HG03354 (cell line): ENCODE results near the gene ACOXL.

Experiments
- ATAC-seq: cut with Tn5 transposase; IDR thresholded peaks from one replicate; pipeline ENCODE4 v1.9.1; 2021; ENCODE audit warnings: mild to moderate bottlenecking; ENCODE audit not compliant: unreplicated experiment, poor library complexity, severe bottlenecking

Gene ACOXL

DNA sequence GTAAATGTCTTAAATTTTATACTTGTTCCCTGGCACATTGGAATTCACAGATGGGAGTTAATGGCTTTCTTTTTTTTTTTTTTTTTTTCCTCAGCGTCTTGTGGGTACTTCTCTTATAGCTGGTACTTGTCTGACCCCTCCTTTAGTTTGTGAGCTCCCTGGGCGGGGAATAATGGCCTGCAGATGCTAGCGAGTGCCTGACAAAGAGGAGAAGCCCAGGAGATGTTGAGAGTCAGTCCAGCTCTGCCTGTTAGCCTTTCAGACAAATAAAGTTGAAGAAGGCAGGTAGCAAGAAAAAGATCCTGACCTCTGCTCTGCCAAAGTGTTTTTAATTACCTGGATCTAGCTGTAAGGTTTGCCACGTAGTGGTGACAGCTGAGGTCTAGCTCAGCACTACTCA is 395.0 kb downstream of the ACOXL start:
- no peak for ATAC-seq

DNA sequence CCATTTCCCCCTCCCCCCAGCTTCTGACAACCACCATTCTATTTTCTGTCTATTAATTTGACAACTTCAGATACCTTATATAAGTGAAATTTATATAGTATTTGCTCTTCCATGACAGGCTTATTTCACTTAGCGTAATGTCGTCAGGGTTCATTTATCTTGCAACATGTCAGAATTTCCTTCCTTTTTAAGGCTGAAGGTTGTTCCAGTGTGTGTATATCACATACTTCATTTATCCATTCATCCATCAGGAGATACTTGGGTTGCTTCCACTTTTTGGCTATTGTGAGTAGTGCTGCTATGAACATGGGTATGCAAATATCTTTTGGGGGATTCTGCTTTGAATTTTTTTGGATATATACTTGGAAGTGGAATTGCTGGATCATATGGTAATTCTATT is 395.7 kb downstream of the ACOXL start:
- no peak for ATAC-seq

DNA sequence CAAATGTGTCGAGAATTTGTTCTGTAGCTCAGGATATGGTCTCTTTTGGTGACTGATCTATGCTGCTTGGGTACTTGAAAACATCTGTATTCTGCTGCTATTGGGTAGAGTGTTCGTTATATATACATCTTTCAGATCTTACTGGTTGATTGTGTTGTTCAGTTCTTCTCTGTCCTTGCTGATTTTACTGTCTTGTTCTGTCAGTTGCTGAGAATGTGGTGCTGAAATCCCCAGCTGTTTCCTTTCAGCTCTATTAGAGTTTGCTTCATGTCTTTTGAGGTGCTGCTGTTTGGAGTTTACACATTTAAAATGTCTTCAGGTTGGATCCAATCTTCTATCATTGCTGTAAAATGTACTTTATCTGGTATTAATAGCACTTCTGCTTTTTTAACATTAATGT is 401.2 kb downstream of the ACOXL start:
- ATAC-seq: no peak

GRCh38 chr2:111134055-111134454 is 401.7 kb downstream of the ACOXL start:
- ATAC-seq: no peak

- no peak for ATAC-seq
These were observed 403.0 kb downstream of the ACOXL start for GRCh38 chr2:111135237-111135909.

DNA sequence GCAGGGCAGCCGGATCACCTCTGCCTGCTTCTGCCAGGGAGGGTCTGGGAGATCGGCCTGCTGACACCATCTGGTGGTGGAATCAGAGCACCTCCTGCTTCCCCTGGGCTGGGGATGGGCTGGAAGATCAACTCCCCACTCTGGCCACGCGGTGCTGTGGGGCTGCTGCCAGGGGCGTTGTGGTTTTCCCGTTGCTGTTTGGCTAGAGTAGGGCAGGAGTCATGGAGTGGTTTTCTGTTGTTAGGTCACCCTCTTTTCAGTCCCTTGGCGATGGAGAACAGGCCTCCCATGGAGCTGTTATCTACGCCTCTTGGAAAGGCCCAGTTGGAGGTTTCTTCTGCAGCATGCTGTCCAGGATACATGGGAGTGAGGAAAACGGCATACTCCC is 403.5 kb downstream of the ACOXL start:
- no peak for ATAC-seq

DNA sequence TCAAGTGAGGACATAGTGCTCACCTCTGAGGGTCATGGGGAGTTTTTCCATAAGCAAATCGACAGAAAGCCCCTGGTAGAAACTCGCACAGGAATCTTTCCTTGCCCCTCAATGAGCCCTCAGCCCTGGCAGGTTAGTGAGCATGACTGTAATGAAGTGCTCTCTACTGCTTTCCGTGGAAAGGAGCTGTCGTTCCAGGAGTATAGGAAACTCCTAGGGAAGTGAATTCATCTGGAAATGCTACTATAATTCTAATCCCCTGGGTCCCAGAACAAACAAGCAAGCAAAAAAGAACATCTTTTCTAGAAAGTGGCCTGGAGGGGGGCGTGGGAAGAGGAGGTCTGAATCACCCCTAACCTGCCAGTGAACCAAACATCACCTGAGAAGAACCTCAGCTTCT is 406.5 kb downstream of the ACOXL start:
- no peak for ATAC-seq

DNA sequence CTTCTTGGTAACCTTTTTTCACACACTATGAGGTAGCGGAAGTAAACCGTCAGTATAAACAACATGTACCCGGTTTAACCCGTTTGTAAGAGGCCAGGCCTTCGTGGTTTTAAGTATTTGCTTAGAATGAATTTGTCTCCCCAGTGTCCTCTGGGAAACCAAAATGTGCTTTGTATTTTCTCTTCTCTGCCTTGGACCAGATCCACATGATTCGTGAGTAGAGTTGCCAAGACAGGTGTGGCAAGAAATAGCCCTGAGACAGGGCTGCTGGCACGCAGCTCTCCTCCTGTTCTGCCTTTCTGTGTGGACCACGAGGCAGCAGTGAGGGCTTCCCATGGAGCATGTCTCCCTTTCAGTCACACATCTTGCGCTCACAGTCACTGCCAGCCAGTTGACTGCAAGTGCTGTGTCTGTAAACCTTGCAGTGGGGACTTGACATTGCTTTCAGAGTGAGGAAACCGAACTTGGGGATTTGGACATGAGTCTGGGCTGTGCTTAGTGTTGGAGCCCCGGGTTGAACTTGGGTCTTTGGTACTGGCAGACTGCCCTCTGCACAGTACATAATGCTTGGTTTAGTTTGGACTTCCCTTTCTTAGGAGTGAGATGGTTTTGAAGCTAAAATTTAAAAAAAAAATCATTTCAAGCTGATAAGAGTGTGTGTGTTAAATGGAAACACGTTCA is 407.4 kb downstream of the ACOXL start:
- ATAC-seq: no peak

- ATAC-seq: no peak
These were observed 408.4 kb downstream of the ACOXL start for GRCh38 chr2:111140815-111141214.

GRCh38 chr2:111142101-111142500 is 409.7 kb downstream of the ACOXL start:
- no peak for ATAC-seq

DNA sequence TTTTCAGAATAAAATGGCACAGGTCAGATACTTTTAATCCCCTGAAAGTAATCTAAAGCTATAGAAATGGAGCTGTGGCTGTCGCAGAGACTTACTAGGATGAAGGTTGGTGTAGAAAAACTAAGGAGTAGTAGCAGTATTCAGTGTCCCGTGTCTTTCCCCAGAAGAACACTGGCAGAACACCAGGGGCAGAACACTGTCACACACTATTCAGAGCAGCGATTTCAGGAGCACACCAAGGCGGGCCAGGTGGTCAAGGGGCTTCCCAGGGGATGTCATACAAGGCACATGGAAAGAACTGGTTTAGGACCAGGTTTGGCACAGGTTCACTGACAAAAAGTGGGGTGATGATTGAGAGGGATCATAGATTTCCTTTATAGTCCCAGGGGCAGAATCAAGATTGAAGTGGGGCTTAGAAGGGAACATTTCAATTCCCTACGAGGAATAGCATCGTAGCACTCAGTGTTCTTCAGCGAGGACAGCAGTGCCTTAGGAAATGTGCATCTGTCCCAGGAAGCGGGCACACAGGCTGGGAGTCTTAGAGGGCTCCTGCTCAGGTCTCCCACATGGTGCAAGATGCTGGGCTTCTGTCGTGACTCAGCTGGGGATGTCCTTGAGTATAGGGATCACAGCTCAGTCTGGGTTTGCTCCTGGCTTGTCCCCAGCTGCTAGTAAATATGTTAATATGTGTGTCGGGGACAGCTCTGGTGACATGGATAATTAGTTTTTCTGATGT is 410.9 kb downstream of the ACOXL start:
- ATAC-seq: no peak

- no peak for ATAC-seq
These were observed 411.4 kb downstream of the ACOXL start for GRCh38 chr2:111143843-111144198.

DNA sequence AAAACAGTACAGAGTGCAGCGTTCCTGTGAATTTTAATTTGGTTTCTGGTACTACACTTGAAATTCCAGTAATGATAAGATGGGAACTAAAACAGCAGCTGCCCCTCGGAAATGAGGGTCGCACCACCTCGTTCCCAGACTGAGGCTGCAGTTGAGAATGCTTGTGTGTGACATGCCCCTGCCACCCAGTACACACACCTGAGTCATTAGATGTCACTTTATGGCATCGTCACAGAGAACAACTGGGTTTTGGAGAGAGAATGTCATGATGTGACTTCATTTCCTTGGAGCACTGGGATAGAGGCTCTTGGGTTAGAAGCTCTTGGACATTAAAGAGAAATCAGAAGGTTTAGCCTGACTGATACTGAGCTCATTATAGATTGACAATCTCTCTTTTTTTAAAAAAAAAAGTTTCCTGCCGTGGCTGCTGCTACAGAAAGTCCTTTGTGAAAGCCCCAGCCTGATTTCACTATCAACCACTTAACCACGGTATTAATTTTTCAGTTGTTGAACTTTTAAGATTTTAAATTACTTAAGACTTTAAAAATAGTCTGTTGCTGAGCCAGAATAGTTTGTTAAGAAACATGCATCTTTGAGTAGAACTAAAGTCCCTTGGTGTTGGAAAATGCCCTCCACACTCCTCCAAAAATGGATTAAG is 412.9 kb downstream of the ACOXL start:
- no peak for ATAC-seq

DNA sequence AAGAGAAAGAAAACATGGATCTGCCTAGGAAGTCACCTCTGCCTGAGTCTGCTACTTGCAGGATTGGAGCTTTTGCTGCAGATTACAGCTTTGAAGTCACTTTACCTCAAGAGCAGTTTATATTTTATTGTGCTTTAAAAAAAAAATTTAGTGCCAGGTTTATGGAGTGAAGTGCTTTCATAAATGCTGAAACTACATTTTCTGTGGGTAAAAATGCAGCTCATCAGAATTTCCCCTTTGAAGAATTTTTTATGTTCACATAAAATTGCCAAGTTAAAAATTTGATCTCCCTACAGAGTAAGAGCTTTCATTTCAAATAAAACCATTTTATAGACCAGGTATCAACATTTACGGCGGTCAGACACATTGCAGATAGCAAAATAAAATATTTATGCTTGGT is 413.6 kb downstream of the ACOXL start:
- no peak for ATAC-seq

DNA sequence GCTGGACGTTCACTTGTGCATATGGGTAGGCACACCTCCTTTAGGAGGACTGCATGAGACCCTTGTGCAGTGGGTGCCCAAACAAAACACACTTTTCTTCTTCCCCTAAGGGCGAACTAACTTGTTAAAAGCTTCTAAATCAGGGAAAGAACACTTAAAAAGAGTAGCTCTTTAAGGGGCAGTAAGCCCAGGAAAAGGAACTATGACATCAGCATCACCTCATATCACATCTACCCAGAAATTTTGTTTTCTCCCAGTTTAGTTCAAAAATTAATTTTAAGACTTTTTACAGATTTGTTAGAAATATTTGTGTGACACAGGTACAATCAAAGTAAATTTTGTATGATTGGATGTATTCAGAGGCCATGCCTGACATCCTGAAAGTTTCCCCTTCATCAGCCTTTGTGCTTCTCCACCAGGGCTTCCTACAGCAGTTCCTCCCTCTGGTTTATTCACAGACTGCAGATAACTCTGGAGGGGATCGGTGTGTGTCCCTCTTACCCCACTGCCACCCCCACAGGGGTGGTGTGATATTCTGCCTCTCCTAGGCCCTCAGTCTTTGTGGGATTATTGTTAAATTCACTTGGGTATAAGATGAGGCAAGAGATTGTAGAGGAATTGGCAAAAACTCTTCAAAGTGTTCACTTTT is 416.0 kb downstream of the ACOXL start:
- no peak for ATAC-seq

DNA sequence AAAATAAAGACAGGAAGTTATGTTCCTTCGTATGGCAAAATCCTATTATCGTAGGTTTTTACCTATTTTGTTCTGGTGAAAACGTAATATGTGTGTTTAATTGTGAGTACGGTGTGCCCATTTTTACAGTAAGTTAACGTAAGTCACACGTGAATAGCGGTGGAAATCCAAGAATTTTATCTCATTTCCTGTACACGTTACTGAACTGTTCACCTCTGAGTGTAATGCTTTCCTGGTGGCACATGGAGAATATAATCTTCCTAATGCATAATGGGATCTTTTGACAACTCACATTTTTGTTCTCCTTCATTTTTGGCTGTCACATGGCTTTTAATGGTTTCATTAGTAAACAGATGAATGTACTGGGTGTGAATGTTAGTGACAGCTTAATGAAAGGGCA is 416.6 kb downstream of the ACOXL start:
- no peak for ATAC-seq

- ATAC-seq: no peak
These were observed 417.6 kb downstream of the ACOXL start for GRCh38 chr2:111149882-111150455.

DNA sequence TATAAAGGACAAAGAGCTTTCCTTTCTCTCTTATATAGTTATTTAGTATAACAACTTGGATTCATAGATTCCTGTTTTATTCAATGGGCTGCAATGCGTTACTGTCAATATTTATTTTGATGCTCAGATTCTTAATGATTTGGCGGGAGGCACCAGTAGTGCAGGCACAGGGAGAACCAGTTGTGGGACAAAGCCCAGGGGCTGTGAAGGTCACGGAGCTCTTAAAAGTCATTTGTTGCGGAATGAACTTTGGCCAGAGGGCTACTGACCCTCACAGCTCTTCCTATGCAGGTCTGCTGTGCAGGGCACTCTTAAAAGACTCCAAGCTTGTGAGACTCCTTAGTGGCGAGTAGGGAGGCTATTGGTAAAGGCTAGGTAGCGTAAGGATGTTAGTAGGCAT is 422.4 kb downstream of the ACOXL start:
- no peak for ATAC-seq

- ATAC-seq: no peak
These were observed 423.2 kb downstream of the ACOXL start for GRCh38 chr2:111155610-111156009.

DNA sequence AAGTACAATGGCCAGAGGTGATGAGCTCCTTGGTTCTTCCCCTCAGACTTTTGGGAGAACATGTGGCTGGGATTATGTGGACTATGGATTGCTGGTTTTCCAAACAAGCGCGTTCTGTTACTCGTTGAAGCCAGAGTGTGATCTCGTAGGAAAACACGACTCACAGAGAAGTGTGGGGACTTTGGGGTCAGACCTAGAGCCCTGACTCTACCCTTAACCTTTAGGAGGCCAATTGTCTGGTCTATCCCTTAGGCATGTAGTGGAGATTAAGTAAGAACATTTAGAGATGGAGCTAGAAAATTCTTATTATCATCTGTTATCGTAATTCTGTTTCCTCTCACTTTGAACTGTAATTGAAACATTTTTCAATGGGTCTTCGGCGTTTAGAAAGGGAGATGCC is 424.2 kb downstream of the ACOXL start:
- ATAC-seq: no peak
